ENCODE data around the gene MAP3K21.

The MAP3K21 gene

DNA sequence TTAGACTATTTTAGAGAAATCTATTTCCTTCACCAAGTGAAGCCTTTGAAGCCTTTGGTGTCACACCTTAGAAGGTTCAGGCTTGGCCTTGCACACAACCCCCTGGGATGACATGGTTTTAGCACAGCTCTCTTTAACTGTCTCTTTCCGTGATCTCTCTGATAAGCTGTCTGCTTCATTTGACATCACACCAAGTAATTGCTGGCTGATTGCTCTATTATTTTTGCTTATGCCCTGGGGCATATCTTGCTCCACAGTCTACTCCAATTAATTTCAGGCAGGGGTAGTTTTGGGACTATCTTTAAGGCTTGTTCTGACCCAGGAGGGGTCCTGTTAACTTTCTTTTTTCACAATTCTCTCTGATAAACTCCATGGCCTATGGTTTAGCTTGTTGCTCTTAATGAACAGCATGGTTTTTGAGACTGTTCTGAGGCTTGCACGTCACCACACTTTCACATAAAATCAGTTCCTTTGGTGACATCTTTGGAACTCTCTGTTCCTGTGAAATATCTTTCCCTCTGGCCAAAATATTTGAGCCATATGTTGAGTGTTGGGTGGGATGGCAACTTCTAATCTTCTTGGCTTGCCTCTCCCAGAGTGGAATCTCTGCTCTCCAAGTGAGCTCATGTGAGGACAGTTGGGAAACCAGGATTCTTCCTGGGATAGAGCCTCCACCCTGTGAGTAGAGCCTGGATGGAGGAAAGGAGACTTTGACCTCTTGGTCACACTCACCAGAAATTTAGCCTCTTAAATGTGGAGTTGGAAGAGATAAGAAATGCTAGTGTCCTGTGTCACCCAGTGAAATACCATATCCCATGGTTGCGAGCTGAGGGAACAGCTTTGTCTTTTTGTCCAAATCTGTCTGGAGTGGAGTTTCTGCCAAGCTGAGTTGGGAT, 63.6 kb downstream of the MAP3K21 start:
- no peak for DNase-seq

DNA sequence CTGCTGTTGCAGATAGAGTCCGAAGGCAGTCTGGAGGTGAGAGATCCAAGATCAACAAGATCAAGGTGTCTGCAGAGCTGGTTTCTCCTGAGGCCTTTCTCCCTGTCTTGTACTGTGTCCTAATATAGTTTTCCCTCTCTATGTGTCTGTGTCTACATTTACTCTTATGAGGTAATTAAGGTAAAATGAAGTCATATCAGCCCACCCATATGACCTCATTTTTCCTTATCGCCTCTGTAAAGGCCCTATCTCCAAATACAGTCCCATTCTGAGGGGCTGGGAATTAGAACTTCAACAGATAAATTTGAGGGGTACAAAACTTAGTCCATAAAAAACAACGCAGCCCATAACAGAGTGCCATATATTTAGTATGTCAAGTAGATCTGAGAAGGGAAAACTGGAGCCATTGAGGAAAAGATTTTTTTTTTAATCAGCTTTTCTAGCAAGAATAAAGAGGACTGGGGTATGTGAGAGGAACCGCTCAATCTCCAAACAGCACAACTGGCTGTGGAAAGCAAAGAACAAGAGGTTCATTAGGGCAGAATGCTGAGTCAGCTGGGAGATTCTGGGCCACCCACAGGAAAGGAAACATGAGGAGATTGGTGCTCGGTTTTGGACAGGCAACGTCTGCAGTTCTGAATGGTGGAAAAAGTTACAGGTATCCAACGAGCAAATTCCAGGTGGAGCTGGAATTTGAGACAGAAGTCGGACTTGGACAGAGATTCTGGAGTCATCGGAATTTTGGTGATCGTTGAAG, 65.7 kb downstream of the MAP3K21 start:
- DNase-seq: no peak

DNA sequence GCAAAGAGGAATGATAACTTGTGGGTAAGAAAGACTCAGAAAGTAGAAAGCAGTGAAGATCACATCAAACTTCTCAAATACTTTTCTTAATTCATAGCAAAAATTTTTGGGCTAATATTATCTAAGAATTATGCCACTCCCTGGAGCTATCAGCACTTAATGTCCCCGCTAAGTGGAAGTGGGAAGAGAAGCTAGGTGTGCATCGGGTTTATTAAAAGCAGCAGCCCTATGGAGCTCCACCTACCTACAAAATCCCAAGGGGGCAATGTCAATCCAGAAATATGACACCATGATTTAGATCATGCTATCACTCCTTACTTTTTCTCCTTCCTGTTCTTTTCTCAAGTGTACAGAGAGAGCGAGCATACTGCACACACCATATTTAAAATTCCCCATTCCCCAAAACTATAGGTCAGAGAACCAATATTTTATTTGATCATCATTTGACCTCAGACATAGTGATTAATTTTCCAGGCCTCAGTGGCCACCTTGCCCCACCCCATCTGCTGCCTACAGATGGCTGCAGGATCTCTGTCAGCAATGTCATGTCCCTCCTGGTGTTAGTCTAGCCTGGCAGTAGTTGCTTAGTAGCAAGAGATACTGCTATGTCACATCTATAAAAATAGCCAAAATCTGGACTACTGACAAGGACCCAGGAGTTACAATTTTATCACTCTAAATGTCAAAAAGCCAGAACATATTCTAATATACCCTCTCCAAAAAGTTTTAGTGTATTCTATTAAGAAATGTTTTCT, 66.6 kb downstream of the MAP3K21 start:
- no peak for DNase-seq

DNA sequence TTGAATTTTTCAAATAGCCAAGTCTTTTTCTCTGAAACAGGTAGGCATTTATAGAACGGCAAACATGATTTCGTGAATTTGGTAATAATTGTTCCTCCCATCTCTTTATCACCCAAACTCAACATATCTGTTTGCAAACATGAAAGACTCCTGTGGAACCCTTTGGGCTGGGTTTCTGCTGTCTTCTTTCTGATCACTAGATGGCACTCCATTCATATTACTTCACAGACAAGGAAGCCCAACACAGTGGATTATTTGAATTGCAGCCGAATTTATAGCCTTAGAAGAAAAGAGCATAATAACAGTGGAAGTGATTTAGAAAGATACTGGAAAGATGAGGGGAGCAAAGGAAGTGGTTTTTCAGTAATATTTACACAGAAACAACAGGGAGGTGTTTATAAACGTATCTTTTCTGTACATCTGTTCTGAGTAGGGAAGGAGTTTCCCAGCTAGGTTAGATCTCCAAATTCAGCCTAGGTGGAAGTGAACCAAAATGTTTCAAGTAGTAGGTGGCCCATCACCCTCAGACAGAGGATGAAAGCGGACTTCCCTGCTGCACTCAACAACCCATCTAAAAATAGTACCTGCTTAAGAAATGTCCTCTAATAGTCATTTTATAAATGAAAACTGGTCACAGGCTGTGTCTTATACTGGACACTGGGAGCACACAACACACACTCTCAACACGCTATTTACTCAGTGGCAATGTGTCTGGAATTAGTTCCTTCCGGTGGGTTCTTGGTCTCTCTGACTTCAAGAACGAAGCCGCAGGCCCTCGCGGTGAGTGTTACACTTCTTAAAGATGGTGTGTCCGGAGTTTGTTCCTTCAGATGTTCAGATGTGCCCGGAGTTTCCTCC, 67.6 kb downstream of the MAP3K21 start:
- DNase-seq: peak in 1 of 2 donors; percentile 54

GRCh38 chr1:233395863-233396646, 68.5 kb downstream of the MAP3K21 start:
- DNase-seq: no peak

GRCh38 chr1:233406339-233406960, 78.9 kb downstream of the MAP3K21 start:
- DNase-seq: no peak

- DNase-seq: no peak
These were observed 79.6 kb downstream of the MAP3K21 start for GRCh38 chr1:233406994-233407631.

- DNase-seq: no peak
These were observed 82.0 kb downstream of the MAP3K21 start for GRCh38 chr1:233409540-233409939.

GRCh38 chr1:233410906-233411305, 83.4 kb downstream of the MAP3K21 start:
- no peak for DNase-seq

DNA sequence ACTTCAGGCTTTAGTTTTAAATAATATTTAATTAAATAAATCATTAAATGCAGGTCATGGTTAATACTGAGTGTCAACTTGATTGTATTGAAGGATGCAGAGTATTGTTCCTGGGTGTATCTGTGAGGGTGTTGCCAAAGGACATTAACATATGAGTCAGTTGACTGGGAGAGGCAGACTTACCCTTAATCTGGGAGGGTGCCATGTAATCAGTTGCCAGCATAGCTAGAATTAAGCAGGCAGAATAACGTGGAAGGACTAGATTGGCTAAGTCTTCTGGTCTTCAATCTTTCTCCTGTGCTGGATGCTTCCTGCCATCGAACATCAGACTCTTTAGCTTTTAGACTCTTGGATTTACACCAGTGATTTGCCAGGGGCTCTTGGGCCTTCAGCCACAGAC, 85.3 kb downstream of the MAP3K21 start:
- DNase-seq: no peak

GRCh38 chr1:233421293-233421692, 93.8 kb downstream of the MAP3K21 start:
- no peak for DNase-seq

DNA sequence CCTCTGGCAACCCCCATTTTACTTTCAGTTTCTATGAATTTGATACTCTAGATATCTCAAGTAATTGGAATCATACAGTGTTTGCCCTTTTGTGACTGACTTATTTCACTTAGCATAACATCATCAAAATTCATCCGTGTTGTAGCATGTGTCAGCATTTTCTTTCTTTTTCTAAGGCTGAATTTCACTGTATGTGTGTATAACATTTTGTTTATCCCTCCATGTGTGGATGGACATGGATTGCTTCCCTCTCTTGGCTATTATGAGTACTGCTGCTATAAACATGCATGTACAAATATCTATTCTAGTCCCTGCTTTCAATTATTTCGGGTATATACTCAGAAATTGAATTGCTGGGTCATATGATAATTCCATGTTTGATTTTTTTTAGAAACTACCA, 97.3 kb downstream of the MAP3K21 start:
- no peak for DNase-seq

GRCh38 chr1:233427907-233428306, 100.4 kb downstream of the MAP3K21 start:
- no peak for DNase-seq

- no peak for DNase-seq
These were observed 104.4 kb downstream of the MAP3K21 start for GRCh38 chr1:233431753-233432403.

GRCh38 chr1:233432916-233433315, 105.4 kb downstream of the MAP3K21 start:
- no peak for DNase-seq

DNA sequence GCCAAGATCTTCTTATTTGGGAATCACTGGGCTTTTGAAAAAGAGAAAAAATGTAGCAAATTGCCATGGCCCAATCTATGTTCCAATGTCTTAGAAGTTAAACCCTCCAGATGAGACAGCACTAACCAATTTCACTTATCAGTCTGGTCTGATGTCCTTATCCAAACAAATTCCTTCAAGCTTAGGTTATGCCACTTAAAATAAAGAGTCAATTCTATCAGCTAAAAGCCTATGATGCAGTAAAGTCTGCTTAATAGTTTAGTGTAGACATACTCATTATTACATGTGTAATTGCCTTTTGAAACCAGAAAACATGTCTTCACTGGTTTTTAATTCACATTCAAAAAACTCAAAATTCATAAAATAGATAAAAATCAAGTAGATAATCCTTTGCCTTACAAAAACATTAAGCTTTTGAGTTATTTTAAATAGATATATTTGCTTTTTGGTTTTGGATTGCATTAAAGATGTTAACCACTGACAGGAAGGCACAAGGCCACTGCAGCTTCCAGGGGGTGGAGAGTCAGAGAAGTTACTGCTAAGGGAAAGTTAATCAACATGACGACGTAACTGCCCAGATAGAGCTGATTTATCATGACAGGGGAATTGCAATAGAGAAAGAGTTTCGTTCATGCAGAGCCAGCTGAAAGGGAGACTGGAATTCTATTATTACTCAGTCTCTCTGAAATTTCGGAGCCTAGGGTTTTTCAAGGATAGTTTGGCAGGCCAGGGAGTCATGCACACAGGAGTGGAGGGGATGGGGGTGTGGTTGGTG, 106.1 kb downstream of the MAP3K21 start:
- DNase-seq: no peak

Data from CD4-positive, alpha-beta T cell treated with Interleukin-1 beta for 1 hour (primary cell).